HepG2 (cell line): ENCODE results near the gene GLRB. TPM values are rescaled to one million over a fixed set of nuclear protein-coding genes. Genes with fewer than 3 reads are reported as not detected.

Experiments used
- ATAC-seq: fragments of 200-7000 bp; cut with Tn5 transposase; 3 replicates; pipeline ENCODE4 v1.9.1; 2020; ENCODE audit warnings: mild to moderate bottlenecking, moderate library complexity
- BruUV-seq: library from RNA; stranded (reverse); fragments of 400-500 nt; replicated peaks from 2 replicates; lab custom pipeline; 2021; lab: Mats Ljungman, UMichigan
- CTCF ChIA-PET: fragments of 300-600 bp; formaldehyde crosslinking; extraction: SDS; loops from one replicate; lab custom pipeline; 2021; ENCODE audit warnings: low total read pairs, inconsistent platforms, low intra/inter-chr PET ratio; lab: Yijun Ruan, JAX
- POLR2A ChIA-PET: fragments of 350-600 bp; sonication (Branson Sonifier 250); formaldehyde crosslinking; loops from one replicate; lab custom pipeline; 2020; ENCODE audit warnings: antibody characterized with exemption, inconsistent platforms; lab: Yijun Ruan, JAX
- DNase-seq: peaks from one replicate; pipeline ENCODE4 v3.0.0-alpha.2; 2015; ENCODE audit warnings: low spot score
- FAIRE-seq: peaks from 3 replicates; lab custom pipeline; 2011; peaks lifted over from hg19 to GRCh38; lab: Jason Lieb, UNC
- H2AFZ ChIP-seq: one replicate; pipeline ENCODE4 v1.6.1; 2011; ENCODE audit warnings: low read length, inconsistent platforms
- H3K27ac ChIP-seq: fragments of 300-600 bp; 3 replicates; pipeline ENCODE4 v1.8.0; 2011; ENCODE audit warnings: mixed run types, mild to moderate bottlenecking, mixed read lengths, low read length, inconsistent platforms; ENCODE audit not compliant: insufficient read depth; ENCODE audit errors: extremely low read length
- H3K27me3 ChIP-seq, 2 experiments: fragments of 200-600 bp in 1 of 2; 2 replicates in 1 of 2; 3 replicates in 1 of 2; pipeline versions ENCODE4 v1.6.0 to v1.8.0; 2011; ENCODE audit warnings: low read length in 2 of 2, mild to moderate bottlenecking in 2 of 2, moderate library complexity in 2 of 2, inconsistent platforms in 1 of 2; ENCODE audit not compliant: insufficient read depth in 2 of 2, control insufficient read depth in 1 of 2
- H3K36me3 ChIP-seq, 2 experiments: fragments of 200-600 bp in 1 of 2; replicated peaks in 1 of 2; 2 replicates in 1 of 2; 3 replicates in 1 of 2; pipeline versions ENCODE4 v1.5.1 to v1.8.0; 2011; ENCODE audit warnings: low read length in 2 of 2, inconsistent platforms in 1 of 2; ENCODE audit not compliant: insufficient read depth in 2 of 2, control insufficient read depth in 1 of 2
- H3K4me1 ChIP-seq: 2 replicates; pipeline ENCODE4 v1.5.1; 2012; ENCODE audit warnings: low read length, inconsistent platforms; ENCODE audit not compliant: insufficient read depth
- H3K4me2 ChIP-seq: 2 replicates; pipeline ENCODE4 v1.6.0; 2011; ENCODE audit warnings: low read depth, low read length, inconsistent platforms
- H3K4me3 ChIP-seq, 3 experiments: fragments of 200-600 bp in 1 of 3; sonication (generic), shearing (Covaris generic) in 1 of 3; replicated peaks in 1 of 3; 2 replicates each; pipeline ENCODE4 v1.5.1; 2011 to 2016; ENCODE audit warnings: low read length in 3 of 3, inconsistent platforms in 2 of 3, low read depth in 2 of 3, mild to moderate bottlenecking in 2 of 3, control low read depth in 1 of 3, mixed read lengths in 1 of 3; ENCODE audit not compliant: insufficient read depth in 1 of 3
- H3K79me2 ChIP-seq: one replicate; pipeline ENCODE4 v1.6.1; 2011; ENCODE audit warnings: low read length, inconsistent platforms; ENCODE audit not compliant: insufficient read depth
- H3K9ac ChIP-seq: 2 replicates; pipeline ENCODE4 v1.6.0; 2011; ENCODE audit warnings: mild to moderate bottlenecking, low read depth, low read length, inconsistent platforms; ENCODE audit not compliant: insufficient read depth
- H3K9me3 ChIP-seq: 2 replicates; pipeline ENCODE4 v1.5.1; 2012; ENCODE audit warnings: mild to moderate bottlenecking, low read length
- H4K20me1 ChIP-seq: 2 replicates; pipeline ENCODE4 v1.6.0; 2011; ENCODE audit warnings: inconsistent platforms, mild to moderate bottlenecking, low read length, moderate library complexity; ENCODE audit not compliant: insufficient read depth
- AHR ChIP-seq: IDR thresholded peaks from 2 replicates; pipeline ENCODE4 v1.6.1; 2018; ENCODE audit warnings: missing genetic modification reagents, missing compliant biosample characterization
- CEBPB ChIP-seq: IDR thresholded peaks from 2 replicates; pipeline ENCODE4 v1.6.1; 2011; ENCODE audit warnings: low read depth, low read length, improper control_type of control experiment, borderline replicate concordance
- CEBPG ChIP-seq: IDR thresholded peaks from 2 replicates; pipeline ENCODE4 v1.6.1; 2016
- GATAD1 ChIP-seq: IDR thresholded peaks from 2 replicates; pipeline ENCODE4 v1.6.1; 2016; ENCODE audit warnings: missing genetic modification reagents, missing compliant biosample characterization
- ZNF451 ChIP-seq: sonication (generic); formaldehyde crosslinking; IDR thresholded peaks from 2 replicates; pipeline ENCODE4 v1.5.0; 2020; ENCODE audit warnings: mild to moderate bottlenecking, missing genetic modification reagents
- WGBS: methylation state at CpG from one replicate; pipeline ENCODE4 v1.1.6; 2017; ENCODE audit warnings: low lambda C conversion rate; 5-methylcytosine and 5-hydroxymethylcytosine counted together
- in situ Hi-C: cut with HindIII; loops from 2 replicates; pipeline ENCODE4 v1.10.0; 2017; ENCODE audit warnings: low pct_unique_long_range_greater_than_20kb; ENCODE audit not compliant: extremely low pct_ligation_motif_present
- intact Hi-C: fragments of 100-400 bp; cut with micrococcal nuclease; formaldehyde crosslinking; loops from one replicate; pipeline ENCODE4 v1.10.0; 2022; ENCODE audit not compliant: unreplicated experiment
- polyA plus RNA-seq, 8 experiments: library from polyadenylated mRNA; depleted of rRNA in 3 of 8; stranded (reverse) in 7 of 8; unstranded in 1 of 8; fragments of >200 nt; fragmentation: Illumina TruSeq in 4 of 8; extraction: Trizol in 4 of 8; gene quantifications; 2 replicates each; pipeline versions ENCODE4 v1.2.1 to v1.2.3, GENCODE V29; 2011 to 2016; ENCODE audit warnings: low read depth in 4 of 8, missing spikeins in 1 of 8, mixed read lengths in 1 of 8; ENCODE audit not compliant: insufficient read depth in 1 of 8
- total RNA-seq, 5 experiments: library from RNA; depleted of rRNA; stranded (reverse); fragments of >200 nt; fragmentation: Illumina TruSeq; extraction: Trizol; gene quantifications; 2 replicates each; pipeline ENCODE4 v1.2.3, GENCODE V29; 2016; ENCODE audit warnings: low read depth in 1 of 5
- TF ChIP-seq, protein P1 (sequence below): sonication (generic); formaldehyde crosslinking; conservative IDR thresholded peaks from 2 replicates; pipeline ENCODE4 v1.8.0; 2022; ENCODE audit warnings: low read depth, missing genetic modification reagents
- TF ChIP-seq, protein P2 (sequence below): sonication (generic); formaldehyde crosslinking; IDR thresholded peaks from 2 replicates; pipeline ENCODE4 v1.4.0; 2020; ENCODE audit warnings: mild to moderate bottlenecking, missing genetic modification reagents

Gene GLRB
- total and polyA plus RNA-seq, 2 of the 13 experiments (the other 11 are each of a cell fraction or from before 2014, with no cell fraction given): 0.17 to 0.24 TPM

DNA sequence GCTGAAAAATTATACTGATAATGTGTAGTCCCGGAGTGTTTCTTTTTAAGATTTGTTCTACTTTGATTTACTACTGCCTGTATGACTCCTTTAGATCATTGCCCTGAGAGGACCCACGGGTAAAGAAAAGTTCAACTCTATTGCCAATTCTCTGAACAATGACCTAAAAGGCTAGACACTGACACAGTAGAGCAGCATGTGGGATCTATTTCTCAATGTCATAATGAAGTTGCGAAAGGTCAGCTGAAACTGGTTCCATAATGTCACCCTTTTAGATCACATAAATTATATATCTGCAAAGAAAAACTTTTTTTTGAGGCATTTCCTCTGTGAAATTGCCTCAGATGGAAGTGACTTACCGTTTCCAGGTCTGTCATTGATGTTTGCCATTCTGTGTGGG, 67.4 kb downstream of the GLRB start:
- Histone ChIP-seq H3K9me3 (no peaks in the 10 kb centered on the region), H3K4me1 (no peaks in the 10 kb centered on the region), H3K9ac (no peak overlapping the region), H3K27ac (no peak overlapping the region), H3K27me3 (no peaks in the 10 kb centered on the region), H3K4me2 (no peak overlapping the region), H3K4me3 (no peak overlapping the region), H4K20me1 (no peaks in the 10 kb centered on the region), H2AFZ (no peak overlapping the region), H3K36me3 (no peaks in the 10 kb centered on the region), H3K79me2 (no peaks in the 10 kb centered on the region)
- in situ Hi-C loops (no loop called here), intact Hi-C loops (no loop called here)
- CTCF ChIA-PET: no interaction called here
- FAIRE-seq: no peak
- no peak for DNase-seq
- POLR2A ChIA-PET: no interaction called here
- no peak for ATAC-seq
- no TSS peak for BruUV-seq
- WGBS: 26% methylated on average over 4 of the region's 4 CpGs
- TF ChIP-seq GATAD1 (CRISPR knock-in tag) (no peak), ZNF451 (no peak), AHR (no peak), CEBPB (peak; percentile 73), CEBPG (CRISPR knock-in tag) (0 out of 2 replicates have a peak, but pooled peaks have one; percentile 10)
- TF ChIP-seq, protein P1, sequence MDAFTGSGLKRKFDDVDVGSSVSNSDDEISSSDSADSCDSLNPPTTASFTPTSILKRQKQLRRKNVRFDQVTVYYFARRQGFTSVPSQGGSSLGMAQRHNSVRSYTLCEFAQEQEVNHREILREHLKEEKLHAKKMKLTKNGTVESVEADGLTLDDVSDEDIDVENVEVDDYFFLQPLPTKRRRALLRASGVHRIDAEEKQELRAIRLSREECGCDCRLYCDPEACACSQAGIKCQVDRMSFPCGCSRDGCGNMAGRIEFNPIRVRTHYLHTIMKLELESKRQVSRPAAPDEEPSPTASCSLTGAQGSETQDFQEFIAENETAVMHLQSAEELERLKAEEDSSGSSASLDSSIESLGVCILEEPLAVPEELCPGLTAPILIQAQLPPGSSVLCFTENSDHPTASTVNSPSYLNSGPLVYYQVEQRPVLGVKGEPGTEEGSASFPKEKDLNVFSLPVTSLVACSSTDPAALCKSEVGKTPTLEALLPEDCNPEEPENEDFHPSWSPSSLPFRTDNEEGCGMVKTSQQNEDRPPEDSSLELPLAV: no peak
- TF ChIP-seq, protein P2, sequence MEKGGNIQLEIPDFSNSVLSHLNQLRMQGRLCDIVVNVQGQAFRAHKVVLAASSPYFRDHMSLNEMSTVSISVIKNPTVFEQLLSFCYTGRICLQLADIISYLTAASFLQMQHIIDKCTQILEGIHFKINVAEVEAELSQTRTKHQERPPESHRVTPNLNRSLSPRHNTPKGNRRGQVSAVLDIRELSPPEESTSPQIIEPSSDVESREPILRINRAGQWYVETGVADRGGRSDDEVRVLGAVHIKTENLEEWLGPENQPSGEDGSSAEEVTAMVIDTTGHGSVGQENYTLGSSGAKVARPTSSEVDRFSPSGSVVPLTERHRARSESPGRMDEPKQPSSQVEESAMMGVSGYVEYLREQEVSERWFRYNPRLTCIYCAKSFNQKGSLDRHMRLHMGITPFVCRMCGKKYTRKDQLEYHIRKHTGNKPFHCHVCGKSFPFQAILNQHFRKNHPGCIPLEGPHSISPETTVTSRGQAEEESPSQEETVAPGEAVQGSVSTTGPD (CRISPR knock-in tag): no peak
